Esophagus (tissue), 2 donors: ENCODE results near the gene PLCH2. TPM values are rescaled to one million over a fixed set of nuclear protein-coding genes. Genes with fewer than 3 reads are reported as not detected.

Experiments used
- H3K27ac ChIP-seq, 2 donors: one replicate each; pipeline ENCODE4 v1.5.1; 2013; ENCODE audit warnings: low read depth in 2 of 2, mild to moderate bottlenecking in 2 of 2, inconsistent platforms in 1 of 2, low read length in 1 of 2, moderate library complexity in 1 of 2
- H3K27me3 ChIP-seq, 2 donors: one replicate each; pipeline ENCODE4 v1.6.1; 2013; ENCODE audit warnings: low read length in 2 of 2, control low read depth in 1 of 2, mild to moderate bottlenecking in 1 of 2; ENCODE audit not compliant: insufficient read depth in 2 of 2, control insufficient read depth in 1 of 2
- H3K36me3 ChIP-seq, 2 donors: one replicate each; pipeline ENCODE4 v1.6.1; 2013; ENCODE audit warnings: low read length in 1 of 2; ENCODE audit not compliant: control insufficient read depth in 2 of 2, insufficient read depth in 2 of 2
- H3K4me1 ChIP-seq, 2 donors: one replicate each; pipeline ENCODE4 v1.6.1; 2013; ENCODE audit warnings: low read length in 1 of 2; ENCODE audit not compliant: control insufficient read depth in 2 of 2, insufficient read depth in 2 of 2
- H3K4me3 ChIP-seq, 2 donors: one replicate each; pipeline ENCODE4 v1.5.1; 2013; ENCODE audit warnings: low read length in 2 of 2, mild to moderate bottlenecking in 2 of 2, low read depth in 1 of 2, moderate library complexity in 1 of 2
- H3K9me3 ChIP-seq, 2 donors: one replicate each; pipeline ENCODE4 v1.6.1; 2013; ENCODE audit warnings: mild to moderate bottlenecking in 2 of 2, low read depth in 1 of 2, low read length in 1 of 2, moderate library complexity in 1 of 2; ENCODE audit not compliant: control insufficient read depth in 2 of 2, insufficient read depth in 1 of 2
- WGBS, 2 donors: extraction: QIAGEN DNeasy Blood & Tissue Kit; methylation state at CpG; one replicate each; pipeline ENCODE4 v1.1.7; 2013; 5-methylcytosine and 5-hydroxymethylcytosine counted together
- polyA plus RNA-seq, 2 donors: library from polyadenylated mRNA; stranded (reverse); fragments of 200-250 nt; gene quantifications; one replicate each; pipeline ENCODE4 v1.2.3, GENCODE V29; 2013
- donor health status: healthy with polysubstance abuse.
- donor health status: Bipolar disorder and iron deficiency.

The PLCH2 gene
- polyA plus RNA-seq, 2 donors: 19.2 to 88.7 TPM

DNA sequence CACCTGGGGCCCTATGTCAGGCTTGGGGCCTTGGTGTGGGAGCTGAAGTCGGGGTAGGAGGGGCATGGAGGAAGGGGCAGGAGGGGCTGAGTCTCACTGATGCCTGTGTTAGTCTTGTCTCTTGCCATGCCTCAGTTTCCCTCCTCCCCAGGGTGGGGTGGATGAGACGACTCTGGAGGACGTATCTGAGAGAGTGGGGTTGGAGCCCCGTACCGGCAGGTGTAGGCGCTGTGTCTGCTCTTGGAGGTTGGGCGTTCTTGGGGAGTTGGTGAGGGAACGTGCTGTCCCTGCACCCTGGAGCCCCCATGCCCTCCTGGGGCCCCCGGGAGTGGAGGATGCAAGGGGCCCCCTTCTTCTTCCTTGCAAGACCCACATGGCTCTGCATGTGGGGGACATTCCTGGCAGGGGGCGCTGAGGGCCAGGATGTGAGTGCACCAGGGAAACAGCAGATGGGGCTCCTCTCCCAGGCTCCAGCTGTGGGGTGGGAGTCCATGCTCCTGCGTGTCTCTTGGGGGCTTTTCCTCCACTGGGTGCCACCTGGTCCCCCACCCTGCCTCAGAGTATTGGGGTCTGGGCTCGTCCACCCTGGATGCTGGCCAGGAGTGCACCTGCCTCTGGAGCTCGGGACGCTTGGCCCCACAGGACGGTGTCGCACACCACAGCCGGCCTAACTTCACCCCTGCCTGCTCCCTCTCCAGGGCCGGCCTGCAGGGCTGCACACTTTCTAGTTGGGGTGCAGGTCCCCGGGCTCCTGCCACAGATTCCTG is 78.7 kb downstream of the PLCH2 start:
- no peak overlapping the region for H3K4me3 ChIP-seq
- H3K36me3 ChIP-seq: peaks cover 1 to 16% of the 10 kb centered on the region in 2 donors
- peak overlapping the region; percentile 88 to 94 for H3K27ac ChIP-seq
- peaks cover 11 to 20% of the 10 kb centered on the region in 2 donors for H3K4me1 ChIP-seq
- WGBS, 2 donors: 55 to 58% methylated on average over 19 of the region's 19 CpGs
- H3K9me3 ChIP-seq: no peaks in the 10 kb centered on the region
- H3K27me3 ChIP-seq: no peaks in the 10 kb centered on the region

Other genes starting within 250 kb of the PLCH2 start
- gene SKI, start 248.0 kb upstream of the PLCH2 start, polyA plus RNA-seq: 10 to 100 TPM; 11.5 to 12.8 TPM
- 1 to 10 TPM; 3.0 to 5.8 TPM for gene MORN1, start 84.7 kb upstream of the PLCH2 start, polyA plus RNA-seq
- 100 to 1,000 TPM in 1 of 2 donors, 10 to 100 TPM in 1; 85.8 to 116 TPM for gene RER1, start 84.4 kb upstream of the PLCH2 start, polyA plus RNA-seq
- gene PEX10, start 63.7 kb upstream of the PLCH2 start, polyA plus RNA-seq: 10 to 100 TPM; 19.7 to 21.1 TPM
- gene PANK4, start 50.3 kb downstream of the PLCH2 start, polyA plus RNA-seq: 10 to 100 TPM; 10.1 to 15.4 TPM
- gene HES5, start 54.0 kb downstream of the PLCH2 start, polyA plus RNA-seq: 1 to 10 TPM in 1 of 2 donors, under 1 TPM in 1; 0.71 to 1.5 TPM
- gene TNFRSF14, start 80.1 kb downstream of the PLCH2 start, polyA plus RNA-seq: 10 to 100 TPM; 34.1 to 57.5 TPM
- 10 to 100 TPM; 12.2 to 16.3 TPM for gene PRXL2B, start 110.5 kb downstream of the PLCH2 start, polyA plus RNA-seq
- 10 to 100 TPM in 1 of 2 donors, 1 to 10 TPM in 1; 3.4 to 11.6 TPM for gene MMEL1, start 156.7 kb downstream of the PLCH2 start, polyA plus RNA-seq